HG03108 (cell line): ENCODE data around the gene SLC22A31.
"Not testable (repeated sequence)": the region's sequence is repeated elsewhere in the genome, so short reads cannot be mapped to it uniquely, and the experiment has no call there.

ENCODE experiments used
- ATAC-seq: cut with Tn5 transposase; IDR thresholded peaks from one replicate; pipeline ENCODE4 v1.9.1; 2021; ENCODE audit warnings: moderate library complexity; ENCODE audit not compliant: unreplicated experiment

SLC22A31 gene

GRCh38 chr16:89167425-89167941, 32.9 kb downstream of the SLC22A31 start:
- ATAC-seq, result no peak

- no peak for ATAC-seq
These were observed 33.5 kb downstream of the SLC22A31 start for GRCh38 chr16:89166696-89167424.

GRCh38 chr16:89165681-89165979, 34.7 kb downstream of the SLC22A31 start:
- not testable (repeated sequence) for ATAC-seq

GRCh38 chr16:89164847-89165680, 35.3 kb downstream of the SLC22A31 start:
- no peak for ATAC-seq

GRCh38 chr16:89164436-89164835, 35.9 kb downstream of the SLC22A31 start:
- no peak for ATAC-seq

- ATAC-seq, result no peak
These were observed 37.0 kb downstream of the SLC22A31 start for GRCh38 chr16:89163297-89163696.

GRCh38 chr16:89161763-89162713, 38.3 kb downstream of the SLC22A31 start:
- no peak for ATAC-seq

- no peak for ATAC-seq
These were observed 39.2 kb downstream of the SLC22A31 start for GRCh38 chr16:89160977-89161701.

GRCh38 chr16:89159850-89160354, 40.4 kb downstream of the SLC22A31 start:
- ATAC-seq, result no peak

GRCh38 chr16:89159066-89159849, 41.1 kb downstream of the SLC22A31 start:
- no peak for ATAC-seq

GRCh38 chr16:89157778-89158177, 42.6 kb downstream of the SLC22A31 start:
- ATAC-seq, result no peak

GRCh38 chr16:89156740-89157645, 43.3 kb downstream of the SLC22A31 start:
- no peak for ATAC-seq

- ATAC-seq, result no peak
These were observed 44.2 kb downstream of the SLC22A31 start for GRCh38 chr16:89155851-89156739.

GRCh38 chr16:89155184-89155679, 45.1 kb downstream of the SLC22A31 start:
- no peak for ATAC-seq

- no peak for ATAC-seq
These were observed 45.8 kb downstream of the SLC22A31 start for GRCh38 chr16:89154390-89155183.

GRCh38 chr16:89153848-89154271, 46.5 kb downstream of the SLC22A31 start:
- ATAC-seq, result no peak
